GM23338 (cell line): ENCODE data around the gene RNF43. TPM values are rescaled to one million over a fixed set of nuclear protein-coding genes. Genes with fewer than 3 reads are reported as not detected.

Experiments used
- ATAC-seq: fragments of 200-7000 bp; cut with Tn5 transposase; 3 replicates; pipeline ENCODE4 v1.9.1; 2020
- DNase-seq: peaks from one replicate; pipeline ENCODE4 v3.0.0-alpha.2; 2015; ENCODE audit warnings: low spot score
- H2AFZ ChIP-seq: fragments of 200-600 bp; sonication (generic); 2 replicates; pipeline ENCODE4 v1.8.0; 2016; ENCODE audit warnings: antibody characterized with exemption, mild to moderate bottlenecking, moderate library complexity
- H3F3A ChIP-seq: fragments of 200-600 bp; sonication (generic); replicated peaks from 2 replicates; pipeline ENCODE4 v1.8.0; 2017; ENCODE audit warnings: antibody characterized with exemption, mixed run types, low read depth
- H3K27ac ChIP-seq: fragments of 200-600 bp; sonication (generic); 2 replicates; pipeline ENCODE4 v1.6.1; 2016; ENCODE audit warnings: low read depth
- H3K27me3 ChIP-seq: fragments of 200-600 bp; sonication (generic); 2 replicates; pipeline ENCODE4 v1.8.0; 2016; ENCODE audit warnings: mild to moderate bottlenecking, mixed run types, moderate library complexity; ENCODE audit not compliant: insufficient read depth
- H3K36me3 ChIP-seq: fragments of 200-600 bp; sonication (generic); 2 replicates; pipeline ENCODE4 v1.8.0; 2016; ENCODE audit warnings: mild to moderate bottlenecking; ENCODE audit not compliant: insufficient read depth
- H3K4me1 ChIP-seq: fragments of 200-600 bp; sonication (generic); 2 replicates; pipeline ENCODE4 v1.8.0; 2016; ENCODE audit warnings: mild to moderate bottlenecking, moderate library complexity; ENCODE audit not compliant: insufficient read depth
- H3K4me2 ChIP-seq: fragments of 200-600 bp; sonication (generic); 2 replicates; pipeline ENCODE4 v1.7.1; 2017; ENCODE audit warnings: mixed run types
- H3K4me3 ChIP-seq: fragments of 200-600 bp; sonication (generic); 2 replicates; pipeline ENCODE4 v1.6.1; 2016; ENCODE audit warnings: mixed run types
- H3K79me2 ChIP-seq: fragments of 200-600 bp; sonication (generic); replicated peaks from 2 replicates; pipeline ENCODE4 v1.8.0; 2017; ENCODE audit warnings: mild to moderate bottlenecking; ENCODE audit not compliant: insufficient read depth
- H3K9me2 ChIP-seq: fragments of 200-600 bp; sonication (generic); 2 replicates; pipeline ENCODE4 v1.8.0; 2017; ENCODE audit not compliant: insufficient read depth
- H4K20me1 ChIP-seq: fragments of 200-600 bp; sonication (generic); replicated peaks from 2 replicates; pipeline ENCODE4 v1.8.0; 2017; ENCODE audit warnings: mild to moderate bottlenecking; ENCODE audit not compliant: insufficient read depth
- H3K27ac Mint-ChIP-seq: 2 replicates; pipeline ENCODE4 v1.8.0; 2020; ENCODE audit warnings: inconsistent platforms, mild to moderate bottlenecking, moderate library complexity, mixed read lengths
- H3K27me3 Mint-ChIP-seq: 3 replicates; pipeline ENCODE4 v1.8.0; 2022; ENCODE audit warnings: low read depth, mild to moderate bottlenecking, moderate library complexity, mixed read lengths, inconsistent platforms; ENCODE audit not compliant: insufficient read depth, poor library complexity
- H3K36me3 Mint-ChIP-seq: 3 replicates; pipeline ENCODE4 v1.8.0; 2021; ENCODE audit warnings: low read depth, mild to moderate bottlenecking, inconsistent platforms, moderate library complexity, mixed read lengths
- H3K4me1 Mint-ChIP-seq: 3 replicates; pipeline ENCODE4 v1.8.0; 2020; ENCODE audit warnings: mild to moderate bottlenecking, inconsistent platforms, mixed read lengths
- H3K4me3 Mint-ChIP-seq: 3 replicates; pipeline ENCODE4 v1.8.0; 2021; ENCODE audit warnings: moderate library complexity, mild to moderate bottlenecking, inconsistent platforms, mixed read lengths
- H3K9me3 Mint-ChIP-seq: 3 replicates; pipeline ENCODE4 v1.8.0; 2020; ENCODE audit warnings: moderate library complexity, mild to moderate bottlenecking, inconsistent platforms, mixed read lengths
- CREB1 ChIP-seq: fragments of 250-450 bp; sonication (Bioruptor Pico); IDR thresholded peaks from 2 replicates; pipeline ENCODE4 v1.5.0; 2020; ENCODE audit warnings: low read depth, mild to moderate bottlenecking, moderate library complexity
- CTCF ChIP-seq, 2 experiments: fragments of 200-600 bp in 1 of 2; sonication (generic) in 1 of 2; conservative IDR thresholded peaks; 2 replicates each; pipeline versions ENCODE4 v1.5.1 to v1.6.1; 2016 to 2017; ENCODE audit warnings: antibody characterized with exemption in 2 of 2, low read depth in 2 of 2, mild to moderate bottlenecking in 2 of 2, moderate library complexity in 1 of 2
- ETS1 ChIP-seq: IDR thresholded peaks from 2 replicates; pipeline ENCODE4 v1.6.1; 2016; ENCODE audit warnings: antibody characterized with exemption
- EZH2 ChIP-seq: fragments of 200-600 bp; sonication (generic); IDR thresholded peaks from one replicate; pipeline ENCODE4 v1.8.0; 2017; ENCODE audit warnings: antibody characterized with exemption, mild to moderate bottlenecking, low read depth; ENCODE audit not compliant: unreplicated experiment
- EZH2phosphoT487 ChIP-seq: fragments of 200-600 bp; sonication (generic); IDR thresholded peaks from one replicate; pipeline ENCODE4 v1.8.1; 2018; ENCODE audit warnings: antibody characterized with exemption; ENCODE audit not compliant: unreplicated experiment
- JUNB ChIP-seq: IDR thresholded peaks from one replicate; pipeline ENCODE4 v1.6.1; 2016; ENCODE audit warnings: antibody characterized with exemption; ENCODE audit not compliant: unreplicated experiment
- NANOG ChIP-seq: IDR thresholded peaks from 2 replicates; pipeline ENCODE4 v1.6.1; 2016; ENCODE audit warnings: antibody characterized with exemption, borderline replicate concordance
- POLR2AphosphoS5 ChIP-seq: IDR thresholded peaks from 2 replicates; pipeline ENCODE4 v1.6.1; 2016; ENCODE audit warnings: antibody characterized with exemption, low read depth
- REST ChIP-seq: IDR thresholded peaks from one replicate; pipeline ENCODE4 v1.6.1; 2018; ENCODE audit warnings: antibody characterized with exemption; ENCODE audit not compliant: unreplicated experiment
- STAT1 ChIP-seq: IDR thresholded peaks from one replicate; pipeline ENCODE4 v1.6.1; 2016; ENCODE audit warnings: antibody characterized with exemption; ENCODE audit not compliant: unreplicated experiment
- ZNF114 ChIP-seq: fragments of 250-450 bp; sonication (Bioruptor Pico); IDR thresholded peaks from 2 replicates; pipeline ENCODE4 v1.5.0; 2020; ENCODE audit warnings: mild to moderate bottlenecking, moderate library complexity
- ZNF331 ChIP-seq: fragments of 250-450 bp; sonication (Bioruptor Pico); IDR thresholded peaks from 2 replicates; pipeline ENCODE4 v1.5.0; 2020; ENCODE audit warnings: low read depth, mild to moderate bottlenecking, moderate library complexity
- ZNF462 ChIP-seq: fragments of 250-450 bp; sonication (Bioruptor Pico); IDR thresholded peaks from 2 replicates; pipeline ENCODE4 v1.5.0; 2020; ENCODE audit warnings: mild to moderate bottlenecking, moderate library complexity
- polyA plus RNA-seq: library from polyadenylated mRNA; unstranded; fragments of >200 nt; fragmentation: Nextera tagmentation; extraction: Ambion mirVana; gene quantifications from 2 replicates; pipeline ENCODE4 v1.2.1, GENCODE V29; 2016
- total RNA-seq: library from RNA; depleted of rRNA; stranded (reverse); fragments of >200 nt; shearing (Covaris generic); gene quantifications from 2 replicates; pipeline ENCODE4 v1.2.3, GENCODE V29; 2014

RNF43 gene
- total and polyA plus RNA-seq, 2 experiments from 2014 or later = 0.58 to 2.2 TPM

- TF ChIP-seq JUNB = no peak
- TF ChIP-seq REST = no peak
- no peak for TF ChIP-seq ZNF114 (CRISPR knock-in tag)
- TF ChIP-seq CREB1 = no peak
- TF ChIP-seq CTCF (conservative IDR thresholded peaks at IDR 0.05; ENCODE audit: low read depth in 2 of 2) = no peak
- no peak for TF ChIP-seq POLR2AphosphoS5
- TF ChIP-seq NANOG = no peak
- TF ChIP-seq STAT1 = no peak
- TF ChIP-seq ZNF462 = no peak
- no peak for TF ChIP-seq EZH2
- no peak for TF ChIP-seq EZH2phosphoT487
- no peak for TF ChIP-seq ETS1
- no peak for TF ChIP-seq ZNF331
- Histone ChIP-seq H3K36me3 (no peaks in the 10 kb centered on the region), H3K4me1 (no peaks in the 10 kb centered on the region), H3K27ac (no peak overlapping the region), H2AFZ (no peak overlapping the region), H3K4me3 (no peak overlapping the region), H3K9me2 (no peaks in the 10 kb centered on the region), H3K79me2 (no peaks in the 10 kb centered on the region), H3K27me3 (no peaks in the 10 kb centered on the region), H3F3A (no peaks in the 10 kb centered on the region), H3K4me2 (no peak overlapping the region), H4K20me1 (no peaks in the 10 kb centered on the region)
- H3K9me3 Mint-ChIP-seq = no peaks in the 10 kb centered on the region
- H3K4me3 Mint-ChIP-seq = no peak overlapping the region
- peaks cover 19% of the 10 kb centered on the region for H3K27me3 Mint-ChIP-seq
- H3K36me3 Mint-ChIP-seq = no peaks in the 10 kb centered on the region
- H3K4me1 Mint-ChIP-seq = peaks cover 3% of the 10 kb centered on the region
- ATAC-seq = no peak
- DNase-seq = no peak
- no peak overlapping the region for H3K27ac Mint-ChIP-seq
Measured at GRCh38 chr17:58369214-58370031, 47.9 kb downstream of the RNF43 start.
